ENCODE results near the gene POLR2J. TPM values are rescaled to one million over a fixed set of nuclear protein-coding genes. Genes with fewer than 3 reads are reported as not detected.

Gene POLR2J
- total RNA-seq, 1 donor from 2014 or later = 48.6 TPM

GRCh38 chr7:102472126-102473041 is 6.3 kb downstream of the POLR2J start:
- H3K36me3 Mint-ChIP-seq (ENCODE audit: insufficient read depth) = peaks cover 3% of the 10 kb centered on the region

GRCh38 chr7:102471791-102472125 is 7.0 kb downstream of the POLR2J start:
- H3K27ac Mint-ChIP-seq = peak overlapping the region; percentile 13
- H3K27me3 Mint-ChIP-seq = no peaks in the 10 kb centered on the region

More at GRCh38 chr7:102472126-102473041, 6.3 kb downstream of the POLR2J start:
- Mint-ChIP-seq H3K4me3 (ENCODE audit: low read depth) (no peak overlapping the region), H3K4me1 (ENCODE audit: low read depth) (no peaks in the 10 kb centered on the region), H3K27me3 (no peaks in the 10 kb centered on the region), H3K27ac (peak overlapping the region; percentile 13), H3K9me3 (ENCODE audit: low read depth) (no peaks in the 10 kb centered on the region)
- DNase-seq (ENCODE audit: low spot score, unreplicated experiment) = no peak
- TF ChIP-seq CTCF (IDR thresholded peaks at IDR 0.05; ENCODE audit: unreplicated experiment) = no peak

GRCh38 chr7:102469972-102470825 is 8.5 kb downstream of the POLR2J start:
- DNase-seq (ENCODE audit: low spot score, unreplicated experiment) = no peak
- H3K4me1 Mint-ChIP-seq (ENCODE audit: low read depth) = peaks cover 4% of the 10 kb centered on the region

More at GRCh38 chr7:102471791-102472125, 7.0 kb downstream of the POLR2J start:
- no peaks in the 10 kb centered on the region for H3K4me1 Mint-ChIP-seq (ENCODE audit: low read depth)
- TF ChIP-seq CTCF (IDR thresholded peaks at IDR 0.05; ENCODE audit: unreplicated experiment) = no peak
- no peak overlapping the region for H3K4me3 Mint-ChIP-seq (ENCODE audit: low read depth)
- H3K36me3 Mint-ChIP-seq (ENCODE audit: insufficient read depth) = peaks cover 3% of the 10 kb centered on the region
- DNase-seq (ENCODE audit: low spot score, unreplicated experiment) = no peak
- H3K9me3 Mint-ChIP-seq (ENCODE audit: low read depth) = no peaks in the 10 kb centered on the region

GRCh38 chr7:102469351-102469971 is 9.3 kb downstream of the POLR2J start:
- Mint-ChIP-seq H3K4me1 (ENCODE audit: low read depth) (peaks cover 4% of the 10 kb centered on the region), H3K36me3 (ENCODE audit: insufficient read depth) (peaks cover 5% of the 10 kb centered on the region), H3K27ac (no peak overlapping the region), H3K4me3 (ENCODE audit: low read depth) (no peak overlapping the region), H3K27me3 (no peaks in the 10 kb centered on the region), H3K9me3 (ENCODE audit: low read depth) (no peaks in the 10 kb centered on the region)
- DNase-seq (ENCODE audit: low spot score, unreplicated experiment) = no peak
- no peak for TF ChIP-seq CTCF (IDR thresholded peaks at IDR 0.05; ENCODE audit: unreplicated experiment)

More at GRCh38 chr7:102469972-102470825, 8.5 kb downstream of the POLR2J start:
- Mint-ChIP-seq H3K36me3 (ENCODE audit: insufficient read depth) (peaks cover 5% of the 10 kb centered on the region), H3K4me3 (ENCODE audit: low read depth) (no peak overlapping the region), H3K9me3 (ENCODE audit: low read depth) (no peaks in the 10 kb centered on the region), H3K27me3 (no peaks in the 10 kb centered on the region), H3K27ac (no peak overlapping the region)
- no peak for TF ChIP-seq CTCF (IDR thresholded peaks at IDR 0.05; ENCODE audit: unreplicated experiment)
